Epithelial cell of proximal tubule (primary cell): ENCODE measurements around the gene MYCBP. TPM values are rescaled to one million over a fixed set of nuclear protein-coding genes. Genes with fewer than 3 reads are reported as not detected.

Source experiments
- DNase-seq: peaks from one replicate; pipeline ENCODE4 v3.0.0-alpha.2; 2011; ENCODE audit warnings: low read depth
- H3K4me3 ChIP-seq: 2 replicates; pipeline ENCODE4 v1.5.1; 2011; ENCODE audit warnings: low read depth, mild to moderate bottlenecking, low read length
- total RNA-seq: library from RNA; depleted of rRNA; stranded (reverse); fragments of >200 nt; gene quantifications from 2 replicates; pipeline ENCODE4 v1.2.3, GENCODE V29; 2015
- TF ChIP-seq, protein P1 (sequence below): conservative IDR thresholded peaks from 2 replicates; pipeline ENCODE4 v1.5.1; 2012; ENCODE audit warnings: low read depth, mild to moderate bottlenecking, low read length

The MYCBP gene
- total RNA-seq, 1 donor from 2014 or later, result 25.5 TPM

GRCh38 chr1:38814984-38815464 is 58.1 kb downstream of the MYCBP start:
- no peak overlapping the region for H3K4me3 ChIP-seq
- TF ChIP-seq, protein P1, sequence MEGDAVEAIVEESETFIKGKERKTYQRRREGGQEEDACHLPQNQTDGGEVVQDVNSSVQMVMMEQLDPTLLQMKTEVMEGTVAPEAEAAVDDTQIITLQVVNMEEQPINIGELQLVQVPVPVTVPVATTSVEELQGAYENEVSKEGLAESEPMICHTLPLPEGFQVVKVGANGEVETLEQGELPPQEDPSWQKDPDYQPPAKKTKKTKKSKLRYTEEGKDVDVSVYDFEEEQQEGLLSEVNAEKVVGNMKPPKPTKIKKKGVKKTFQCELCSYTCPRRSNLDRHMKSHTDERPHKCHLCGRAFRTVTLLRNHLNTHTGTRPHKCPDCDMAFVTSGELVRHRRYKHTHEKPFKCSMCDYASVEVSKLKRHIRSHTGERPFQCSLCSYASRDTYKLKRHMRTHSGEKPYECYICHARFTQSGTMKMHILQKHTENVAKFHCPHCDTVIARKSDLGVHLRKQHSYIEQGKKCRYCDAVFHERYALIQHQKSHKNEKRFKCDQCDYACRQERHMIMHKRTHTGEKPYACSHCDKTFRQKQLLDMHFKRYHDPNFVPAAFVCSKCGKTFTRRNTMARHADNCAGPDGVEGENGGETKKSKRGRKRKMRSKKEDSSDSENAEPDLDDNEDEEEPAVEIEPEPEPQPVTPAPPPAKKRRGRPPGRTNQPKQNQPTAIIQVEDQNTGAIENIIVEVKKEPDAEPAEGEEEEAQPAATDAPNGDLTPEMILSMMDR, result no peak
- no peak for DNase-seq

DNA sequence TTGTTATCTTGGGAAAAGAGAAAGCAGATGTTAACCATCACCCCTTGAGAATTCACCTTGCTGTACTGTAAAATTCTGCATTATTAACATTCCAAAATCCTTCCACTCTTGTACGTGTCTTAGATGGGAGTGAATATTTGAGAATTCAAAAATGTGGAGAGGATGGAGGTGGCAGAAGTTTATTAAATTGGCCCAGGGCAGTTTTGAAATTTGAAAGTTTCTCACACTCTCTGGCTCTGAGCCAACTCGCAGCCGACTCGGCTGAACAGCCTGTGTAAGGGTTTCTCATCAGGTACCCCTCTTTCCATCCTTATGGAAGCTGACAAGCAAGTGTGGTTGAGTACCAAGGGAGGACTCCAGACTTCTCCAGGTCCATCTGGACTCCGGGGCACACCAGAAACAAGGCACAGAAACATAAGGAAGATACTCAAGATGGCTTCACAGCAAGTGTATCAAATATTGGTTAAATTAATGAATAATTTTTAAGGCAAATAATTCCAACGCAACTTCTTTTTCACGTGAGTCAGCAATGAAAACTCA is 58.6 kb downstream of the MYCBP start:
- TF ChIP-seq, protein P1, result no peak
- DNase-seq, result no peak

GRCh38 chr1:38812981-38813380 is 60.2 kb downstream of the MYCBP start:
- DNase-seq, result no peak
- H3K4me3 ChIP-seq, result no peak overlapping the region
- TF ChIP-seq, protein P1, result no peak

More for the DNA sequence above, 58.6 kb downstream of the MYCBP start:
- H3K4me3 ChIP-seq, result no peak overlapping the region

Other genes starting within 250 kb of the MYCBP start
- 3.3 and 4.3 TPM in 2 replicates for gene RRAGC, start 13.6 kb downstream of the MYCBP start, total RNA-seq
- gene GJA9, start 8.2 kb upstream of the MYCBP start, total RNA-seq, result not detected in 2 replicates
- gene RHBDL2, start 68.5 kb upstream of the MYCBP start, total RNA-seq, result 0.07 TPM in 1 of 2 replicates, not detected in the other
- gene AKIRIN1, start 117.9 kb upstream of the MYCBP start, total RNA-seq, result 33.4 and 48.3 TPM in 2 replicates
- gene NDUFS5, start 153.0 kb upstream of the MYCBP start, total RNA-seq, result 525 and 889 TPM in 2 replicates